Activated CD8-positive, alpha-beta memory T cell treated with anti-CD3 and anti-CD28 coated beads for 36 hours (primary cell): ENCODE results near the gene DIP2C. TPM values are rescaled to one million over a fixed set of nuclear protein-coding genes. Genes with fewer than 3 reads are reported as not detected.

Experiments
- CTCF ChIA-PET: fragments of 350-600 bp; sonication (Branson Sonifier 250); formaldehyde crosslinking; loops from one replicate; lab custom pipeline; 2021; ENCODE audit warnings: antibody characterized with exemption; lab: Charles Lee
- POLR2A ChIA-PET: fragments of 350-600 bp; sonication (Branson Sonifier 250); formaldehyde crosslinking; loops from one replicate; lab custom pipeline; 2021; ENCODE audit warnings: antibody characterized with exemption; lab: Charles Lee
- total RNA-seq, 2 experiments: library from RNA; stranded (reverse); gene quantifications; one replicate each; pipeline ENCODE4 v1.2.3, GENCODE V29; 2021

DIP2C gene
- total RNA-seq, 2 experiments from 2014 or later = 0.08 TPM

GRCh38 chr10:697097-697875 lies 7.8 kb upstream of the DIP2C start:
- ChIA-PET CTCF (no interaction called here), POLR2A (no interaction called here)

GRCh38 chr10:695396-695795 lies 5.9 kb upstream of the DIP2C start:
- POLR2A ChIA-PET = no interaction called here
- CTCF ChIA-PET = no interaction called here

GRCh38 chr10:693506-693905 lies 4.0 kb upstream of the DIP2C start:
- CTCF ChIA-PET = no interaction called here
- POLR2A ChIA-PET = no interaction called here

GRCh38 chr10:692682-693351 lies 3.3 kb upstream of the DIP2C start:
- ChIA-PET CTCF (no interaction called here), POLR2A (no interaction called here)

- CTCF ChIA-PET = no interaction called here
- POLR2A ChIA-PET = no interaction called here
Measured at GRCh38 chr10:691216-691615, 1.7 kb upstream of the DIP2C start.

- CTCF ChIA-PET = no interaction called here
- POLR2A ChIA-PET = no interaction called here
Measured at GRCh38 chr10:690372-691161, 1.1 kb upstream of the DIP2C start.

- CTCF ChIA-PET = no interaction called here
Measured at GRCh38 chr10:689121-689451, 382 bp downstream of the DIP2C start.

GRCh38 chr10:688312-689120 lies 952 bp downstream of the DIP2C start:
- POLR2A ChIA-PET = no interaction called here
- CTCF ChIA-PET = no interaction called here

More at GRCh38 chr10:689121-689451, 382 bp downstream of the DIP2C start:
- POLR2A ChIA-PET = no interaction called here

- POLR2A ChIA-PET = no interaction called here
- CTCF ChIA-PET = no interaction called here
Measured at GRCh38 chr10:687583-688311, 1.7 kb downstream of the DIP2C start.

GRCh38 chr10:686155-686931 lies 3.1 kb downstream of the DIP2C start:
- ChIA-PET POLR2A (no interaction called here), CTCF (no interaction called here)

GRCh38 chr10:685613-686012 lies 3.9 kb downstream of the DIP2C start:
- ChIA-PET POLR2A (no interaction called here), CTCF (no interaction called here)

- POLR2A ChIA-PET = no interaction called here
- CTCF ChIA-PET = no interaction called here
Measured at GRCh38 chr10:683448-684071, 5.9 kb downstream of the DIP2C start.

- CTCF ChIA-PET = no interaction called here
- POLR2A ChIA-PET = no interaction called here
Measured at GRCh38 chr10:682931-683447, 6.5 kb downstream of the DIP2C start.

- CTCF ChIA-PET = no interaction called here
- POLR2A ChIA-PET = no interaction called here
Measured at GRCh38 chr10:681670-682318, 7.7 kb downstream of the DIP2C start.

- CTCF ChIA-PET = no interaction called here
- POLR2A ChIA-PET = no interaction called here
Measured at GRCh38 chr10:680745-681144, 8.7 kb downstream of the DIP2C start.

GRCh38 chr10:680146-680545 lies 9.3 kb downstream of the DIP2C start:
- ChIA-PET POLR2A (no interaction called here), CTCF (no interaction called here)

- ChIA-PET POLR2A (no interaction called here), CTCF (no interaction called here)
Measured at GRCh38 chr10:679556-679955, 9.9 kb downstream of the DIP2C start.
